Measurements from ENCODE around the gene PNPT1.
"Not testable (repeated sequence)": the region's sequence is repeated elsewhere in the genome, so short reads cannot be mapped to it uniquely, and the experiment has no call there.

The PNPT1 gene

DNA sequence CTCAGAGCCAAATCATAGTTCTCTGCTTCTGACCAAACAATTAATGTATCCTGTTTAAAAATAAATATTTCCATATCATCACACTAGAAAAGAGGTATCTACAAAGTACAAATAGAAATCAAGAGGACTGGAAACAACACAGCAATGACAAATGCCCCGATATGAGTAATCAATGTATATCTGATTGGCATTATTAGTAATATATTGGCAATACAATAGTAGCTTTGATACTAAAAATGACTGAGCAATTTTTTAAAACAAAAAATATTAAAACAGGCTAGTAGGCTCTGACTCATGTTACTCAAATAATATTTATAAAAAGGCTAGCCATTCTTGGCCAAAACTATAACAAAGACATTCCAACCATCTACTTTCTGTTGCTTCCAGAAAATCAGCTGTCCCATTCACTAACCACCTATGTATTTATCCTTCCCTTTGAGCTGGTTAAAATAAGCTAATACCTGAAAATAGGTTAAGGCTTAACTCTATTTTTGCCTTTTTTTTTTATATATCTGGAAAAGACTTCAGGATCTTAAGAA lies 89.5 kb downstream of the PNPT1 start:
- Mint-ChIP-seq H3K9me3 (no peaks in the 10 kb centered on the region), H3K4me3 (peak overlapping the region in 1 of 2 donors; percentile 48), H3K36me3 (ENCODE audit: insufficient read depth) (peaks cover 38% of the 10 kb centered on the region), H3K27me3 (no peaks in the 10 kb centered on the region), H3K27ac (peak overlapping the region in 1 of 2 donors; percentile 80), H3K4me1 (ENCODE audit: low read depth in 2 of 2) (peaks cover 29 to 48% of the 10 kb centered on the region in 2 donors)
- DNase-seq (no peak), ATAC-seq (replicated peaks) (no peak)

DNA sequence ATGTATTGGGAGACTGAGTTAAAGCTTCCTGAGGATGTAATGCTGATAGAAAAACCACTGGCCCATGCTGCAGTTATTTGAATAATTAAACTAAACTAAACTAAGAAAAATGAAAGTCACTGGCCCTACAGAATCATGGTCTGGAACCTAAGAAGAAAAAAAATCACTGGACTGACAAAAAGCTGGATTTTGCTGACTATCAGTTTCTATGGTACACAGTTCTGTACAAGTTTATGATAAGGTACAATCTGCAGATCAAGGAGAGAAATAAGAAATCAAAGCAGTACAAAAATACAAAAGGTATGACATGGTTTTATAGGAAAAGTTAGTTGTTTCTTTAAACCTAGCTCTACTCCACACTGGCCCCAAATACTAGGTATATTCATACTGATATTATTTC lies 91.8 kb downstream of the PNPT1 start:
- H3K9me3 Mint-ChIP-seq, result no peaks in the 10 kb centered on the region
- peaks cover 60% of the 10 kb centered on the region for H3K36me3 Mint-ChIP-seq (ENCODE audit: insufficient read depth)
- peaks cover 20 to 36% of the 10 kb centered on the region in 2 donors for H3K4me1 Mint-ChIP-seq (ENCODE audit: low read depth in 2 of 2)
- DNase-seq, result no peak
- ATAC-seq (replicated peaks), result no peak
- no peak overlapping the region for H3K4me3 Mint-ChIP-seq
- peak overlapping the region in 1 of 2 donors; percentile 9 for H3K27ac Mint-ChIP-seq
- no peaks in the 10 kb centered on the region for H3K27me3 Mint-ChIP-seq

DNA sequence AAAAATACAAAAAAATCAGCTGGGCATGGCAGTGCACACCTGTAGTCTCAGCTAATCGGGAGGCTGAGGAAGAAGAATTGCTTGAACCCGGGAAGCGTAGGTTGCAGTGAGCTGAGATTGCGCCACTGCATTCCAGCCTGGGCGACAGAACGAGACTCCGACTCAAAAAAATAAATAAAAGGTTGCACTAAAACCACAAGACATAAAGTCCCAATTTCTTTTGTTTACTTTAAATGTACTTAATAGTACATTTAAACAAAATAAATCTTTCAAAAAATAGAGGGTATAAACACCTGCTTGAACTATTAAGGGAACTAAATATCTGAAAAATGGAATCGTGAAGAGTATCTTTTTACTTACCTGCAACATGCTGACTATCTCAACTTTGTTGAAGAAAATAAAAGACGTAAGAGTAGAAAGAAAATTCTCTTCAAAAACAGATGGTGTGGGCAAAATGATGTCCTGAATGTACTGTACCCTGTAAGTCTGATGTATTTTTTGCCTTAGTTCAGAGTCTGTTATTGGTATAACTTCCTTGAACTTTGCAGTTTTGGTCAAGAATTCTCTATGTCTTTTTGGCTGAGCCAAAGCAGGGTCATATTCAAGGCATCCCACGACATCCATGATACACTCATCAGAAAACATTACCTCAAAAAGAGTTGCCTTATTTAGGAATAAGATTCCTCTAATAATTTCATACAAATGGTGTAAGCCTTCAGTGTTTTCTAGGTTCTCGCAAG lies 95.4 kb downstream of the PNPT1 start:
- peak overlapping the region; percentile 9 to 20 for H3K27ac Mint-ChIP-seq
- no peak overlapping the region for H3K4me3 Mint-ChIP-seq
- DNase-seq, result no peak
- H3K36me3 Mint-ChIP-seq (ENCODE audit: insufficient read depth), result peaks cover 69% of the 10 kb centered on the region
- peaks cover 17 to 34% of the 10 kb centered on the region in 2 donors for H3K4me1 Mint-ChIP-seq (ENCODE audit: low read depth in 2 of 2)
- no peak for ATAC-seq (replicated peaks)
- H3K27me3 Mint-ChIP-seq, result no peaks in the 10 kb centered on the region
- H3K9me3 Mint-ChIP-seq, result no peaks in the 10 kb centered on the region

DNA sequence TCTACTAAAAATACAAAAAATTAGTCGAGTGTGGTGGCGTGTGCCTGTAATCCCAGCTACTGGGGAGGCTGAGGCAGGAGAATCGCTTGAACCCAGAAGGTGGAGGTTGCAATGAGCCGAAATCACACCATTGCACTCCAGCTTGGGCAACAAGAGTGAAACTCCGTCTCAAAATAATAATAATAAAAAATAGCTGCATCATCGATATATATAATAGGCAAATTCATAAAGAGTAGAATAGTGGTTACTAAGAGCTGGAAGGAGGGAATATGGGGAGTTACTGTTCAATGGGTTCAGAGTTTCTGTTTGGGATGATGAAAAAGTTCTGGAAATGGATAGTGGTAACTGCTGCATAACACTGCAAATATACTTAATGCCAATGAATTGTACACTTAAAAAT lies 96.8 kb downstream of the PNPT1 start:
- H3K4me3 Mint-ChIP-seq; ATAC-seq (replicated peaks); DNase-seq; H3K9me3 Mint-ChIP-seq; H3K27me3 Mint-ChIP-seq: not testable (repeated sequence)
- peaks cover 59% of the 10 kb centered on the region for H3K36me3 Mint-ChIP-seq (ENCODE audit: insufficient read depth)
- H3K4me1 Mint-ChIP-seq (ENCODE audit: low read depth in 2 of 2), result peaks cover 14 to 36% of the 10 kb centered on the region in 2 donors
- H3K27ac Mint-ChIP-seq, result peak overlapping the region in 1 of 2 donors; percentile 54

DNA sequence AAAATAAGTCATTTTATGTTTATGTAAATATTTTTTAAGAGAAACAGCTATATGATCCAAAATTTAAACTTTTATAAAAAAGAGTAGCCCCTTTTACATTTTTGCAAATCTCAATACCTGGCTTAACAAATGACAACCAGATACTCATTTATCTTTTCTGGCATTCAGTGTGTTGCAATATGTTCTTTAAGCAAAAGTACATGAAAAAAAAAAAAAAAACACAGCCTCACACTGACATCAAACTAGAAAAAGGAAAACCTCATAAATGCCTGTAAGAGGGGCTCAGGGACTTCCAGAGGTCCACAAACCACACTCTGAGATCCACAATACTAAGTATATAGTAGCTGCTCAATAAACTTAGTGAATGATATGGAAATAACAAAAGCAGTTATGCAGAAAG lies 98.1 kb downstream of the PNPT1 start:
- peaks cover 18 to 46% of the 10 kb centered on the region in 2 donors for H3K4me1 Mint-ChIP-seq (ENCODE audit: low read depth in 2 of 2)
- no peaks in the 10 kb centered on the region for H3K9me3 Mint-ChIP-seq
- peaks cover 52% of the 10 kb centered on the region for H3K36me3 Mint-ChIP-seq (ENCODE audit: insufficient read depth)
- ATAC-seq (replicated peaks) (no peak), DNase-seq (no peak)
- H3K27me3 Mint-ChIP-seq, result no peaks in the 10 kb centered on the region
- H3K27ac Mint-ChIP-seq, result no peak overlapping the region
- H3K4me3 Mint-ChIP-seq, result no peak overlapping the region

DNA sequence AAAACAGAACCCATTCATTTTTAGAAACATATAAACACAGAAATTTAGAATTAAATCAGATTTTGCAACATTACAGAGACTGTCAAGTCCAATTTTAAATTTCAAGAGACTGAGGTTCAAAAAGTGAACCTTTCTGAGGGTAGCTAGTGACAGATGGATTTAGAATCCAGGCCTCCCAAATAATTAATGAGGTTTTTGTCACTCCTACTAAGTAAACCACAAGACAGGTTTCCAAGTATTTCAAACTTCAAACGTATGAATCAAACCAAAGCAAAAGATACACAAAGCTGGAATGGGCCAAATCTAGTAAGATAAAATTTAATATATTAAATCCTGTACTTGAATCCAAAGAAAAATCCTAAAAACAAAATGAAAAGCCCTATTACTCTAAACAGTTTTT lies 101.5 kb downstream of the PNPT1 start:
- H3K27ac Mint-ChIP-seq, result peak overlapping the region in 1 of 2 donors; percentile 71
- no peaks in the 10 kb centered on the region for H3K9me3 Mint-ChIP-seq
- DNase-seq, result no peak
- peaks cover 10 to 34% of the 10 kb centered on the region in 2 donors for H3K4me1 Mint-ChIP-seq (ENCODE audit: low read depth in 2 of 2)
- H3K36me3 Mint-ChIP-seq (ENCODE audit: insufficient read depth), result peaks cover 47% of the 10 kb centered on the region
- no peaks in the 10 kb centered on the region for H3K27me3 Mint-ChIP-seq
- no peak overlapping the region for H3K4me3 Mint-ChIP-seq
- no peak for ATAC-seq (replicated peaks)

DNA sequence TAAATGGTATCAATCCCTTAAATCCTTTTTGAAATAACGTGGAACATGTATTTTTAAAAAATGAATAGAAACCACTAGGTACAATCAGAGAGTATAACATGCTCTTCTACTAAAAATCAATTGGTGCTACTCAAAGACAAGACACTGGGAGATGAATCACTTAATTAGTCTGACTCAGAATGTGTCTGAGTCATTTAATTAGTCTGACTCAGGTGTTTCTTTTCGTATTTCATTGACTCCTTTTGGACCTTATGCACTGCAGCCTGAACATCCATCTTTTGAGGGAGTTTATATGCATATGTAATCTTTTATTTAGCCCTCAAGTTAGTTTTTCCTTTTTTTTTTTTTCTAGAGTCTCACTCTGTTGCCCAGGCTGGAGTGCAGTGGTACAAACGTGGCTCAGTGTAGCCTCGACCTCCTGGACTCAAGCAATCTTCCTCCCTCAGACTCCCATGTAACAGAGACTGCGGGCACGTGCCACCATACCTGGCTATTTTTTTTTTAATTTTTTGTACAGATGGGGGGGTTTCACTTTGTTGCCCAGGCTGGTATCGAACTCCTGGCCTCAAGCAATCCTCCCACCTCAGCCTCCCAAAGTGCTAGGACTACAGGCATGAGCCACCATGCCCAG lies 102.7 kb downstream of the PNPT1 start:
- Mint-ChIP-seq H3K36me3 (ENCODE audit: insufficient read depth) (peaks cover 41% of the 10 kb centered on the region), H3K4me1 (ENCODE audit: low read depth in 2 of 2) (peaks cover 10 to 34% of the 10 kb centered on the region in 2 donors), H3K4me3 (no peak overlapping the region), H3K27ac (peak overlapping the region; percentile 41 to 71), H3K27me3 (no peaks in the 10 kb centered on the region), H3K9me3 (no peaks in the 10 kb centered on the region)
- DNase-seq, result no peak
- peak; percentile 33 for ATAC-seq (replicated peaks)

DNA sequence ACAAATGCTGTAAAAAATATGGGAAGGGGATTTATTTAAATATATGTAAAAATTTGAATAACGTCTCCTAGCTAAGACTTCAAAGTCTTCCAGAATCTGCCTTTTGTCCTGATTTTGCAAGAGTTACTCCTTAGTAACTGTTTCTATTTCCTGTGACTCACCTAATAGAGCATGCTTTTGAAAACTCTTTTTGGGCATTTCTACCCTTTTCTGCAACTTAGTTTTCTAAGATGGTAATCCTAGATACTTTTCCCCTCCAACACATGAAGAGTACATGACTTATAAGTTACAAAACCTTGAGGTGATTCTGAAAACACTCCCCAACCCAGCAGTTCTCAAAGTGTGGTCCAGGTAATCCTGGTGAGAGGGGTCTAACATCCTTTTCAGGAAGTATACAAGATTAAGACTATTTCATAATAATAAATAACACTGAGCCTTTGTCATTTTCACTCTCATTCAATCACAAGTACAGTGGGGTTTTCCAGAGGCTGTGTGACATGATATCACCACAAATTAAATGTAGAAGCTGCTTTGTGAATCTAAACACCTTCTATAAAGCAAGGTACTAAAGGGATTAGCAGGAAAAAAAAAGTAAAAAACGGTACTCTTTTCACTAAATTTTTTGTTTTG lies 108.1 kb downstream of the PNPT1 start:
- Mint-ChIP-seq H3K27ac (peak overlapping the region in 1 of 2 donors; percentile 60), H3K4me1 (ENCODE audit: low read depth in 2 of 2) (peaks cover 2 to 20% of the 10 kb centered on the region in 2 donors), H3K9me3 (no peaks in the 10 kb centered on the region), H3K27me3 (no peaks in the 10 kb centered on the region), H3K36me3 (ENCODE audit: insufficient read depth) (peaks cover 76% of the 10 kb centered on the region), H3K4me3 (no peak overlapping the region)
- DNase-seq (no peak), ATAC-seq (replicated peaks) (no peak)
